Gastroesophageal sphincter (tissue), 4 donors: ENCODE data around the gene SLC2A9. TPM values are rescaled to one million over a fixed set of nuclear protein-coding genes. Genes with fewer than 3 reads are reported as not detected.

Experiments
- ATAC-seq: fragments of 150-250 bp; one replicate; pipeline ENCODE4 v1.9.1; 2016; ENCODE audit warnings: mild to moderate bottlenecking, moderate library complexity
- H3K27ac ChIP-seq, 4 donors: fragments of 200-600 bp; sonication (generic) in 3 of 4; 1 replicate in 3 of 4; 2 replicates in 1 of 4; pipeline ENCODE4 v1.5.1; 2016 to 2019
- H3K27me3 ChIP-seq: fragments of 200-600 bp; sonication (generic); one replicate; pipeline ENCODE4 v1.5.1; 2019
- H3K36me3 ChIP-seq, 2 donors: fragments of 200-600 bp; sonication (generic); one replicate each; pipeline ENCODE4 v1.5.1; 2019; ENCODE audit warnings: control low read depth in 1 of 2
- H3K4me1 ChIP-seq, 3 donors: fragments of 200-600 bp; sonication (generic); 1 replicate in 2 of 3; 2 replicates in 1 of 3; pipeline ENCODE4 v1.5.1; 2016 to 2019; ENCODE audit warnings: control low read depth in 2 of 3
- H3K4me3 ChIP-seq, 2 donors: fragments of 200-600 bp; sonication (generic); one replicate each; pipeline ENCODE4 v1.5.1; 2019; ENCODE audit warnings: mild to moderate bottlenecking in 1 of 2, moderate library complexity in 1 of 2
- H3K9me3 ChIP-seq, 3 donors: fragments of 200-600 bp; sonication (generic); one replicate each; pipeline ENCODE4 v1.5.1; 2017 to 2019; ENCODE audit warnings: control low read depth in 2 of 3
- CTCF ChIP-seq, 4 experiments: fragments of 200-600 bp in 2 of 4; fragments of 450-650 bp in 2 of 4; sonication (generic) in 1 of 4; IDR thresholded peaks; one replicate each; pipeline ENCODE4 v1.5.1; 2017 to 2019; ENCODE audit warnings: antibody characterized with exemption in 4 of 4, mild to moderate bottlenecking in 2 of 4, moderate library complexity in 2 of 4
- EP300 ChIP-seq: sonication (generic); formaldehyde crosslinking; IDR thresholded peaks from one replicate; pipeline ENCODE4 v1.6.1; 2017; ENCODE audit warnings: antibody characterized with exemption, mild to moderate bottlenecking
- POLR2A ChIP-seq, 2 donors: fragments of 450-650 bp; IDR thresholded peaks; one replicate each; pipeline ENCODE4 v1.6.1; 2017; ENCODE audit warnings: antibody characterized with exemption in 2 of 2, mild to moderate bottlenecking in 2 of 2, moderate library complexity in 1 of 2
- POLR2AphosphoS5 ChIP-seq: sonication (generic); formaldehyde crosslinking; IDR thresholded peaks from one replicate; pipeline ENCODE4 v1.6.1; 2017; ENCODE audit warnings: antibody characterized with exemption
- WGBS, 2 donors: methylation state at CpG; one replicate each; pipeline ENCODE4 v1.1.5; 2018; ENCODE audit warnings: low coverage in 1 of 2; 5-methylcytosine and 5-hydroxymethylcytosine counted together
- total RNA-seq, 4 donors: library from RNA; depleted of rRNA; stranded (reverse); fragments of >200 nt; gene quantifications; one replicate each; pipeline ENCODE4 v1.1.0, GENCODE V29; 2016

Gene SLC2A9
- total RNA-seq, 4 donors from 2014 or later, result 3.1 to 6.5 (median 4.3) TPM

DNA sequence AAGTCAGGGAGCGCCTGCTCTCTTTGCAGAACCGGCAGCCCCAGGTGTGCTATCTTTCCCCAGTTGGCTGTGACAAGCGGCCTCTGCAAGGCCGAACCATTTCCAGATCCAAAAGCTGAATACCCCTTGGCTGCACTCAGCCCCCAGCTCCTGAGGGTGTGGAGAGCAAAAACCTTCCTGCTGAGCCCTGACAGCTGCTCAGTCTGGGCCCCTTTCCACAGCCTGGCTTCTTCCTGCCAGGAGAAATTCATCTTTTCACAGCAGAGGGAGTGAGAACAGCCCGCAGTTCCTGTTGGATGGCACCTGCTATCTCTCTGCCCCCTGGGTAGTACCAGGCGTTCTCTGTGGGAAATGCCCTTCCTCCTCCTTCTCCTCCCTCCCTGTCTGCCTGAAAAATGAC, 161.5 kb downstream of the SLC2A9 start:
- no peak for TF ChIP-seq CTCF (IDR thresholded peaks at IDR 0.05)
- no peak for TF ChIP-seq EP300
- no peak for TF ChIP-seq POLR2A (IDR thresholded peaks at IDR 0.05)
- TF ChIP-seq POLR2AphosphoS5, result no peak
- Histone ChIP-seq H3K4me1 (no peaks in the 10 kb centered on the region), H3K36me3 (peaks cover 0 to 9% of the 10 kb centered on the region in 2 donors), H3K4me3 (no peak overlapping the region), H3K9me3 (peaks cover 0 to 36% (median 0%) of the 10 kb centered on the region in 3 donors), H3K27me3 (no peaks in the 10 kb centered on the region), H3K27ac (no peak overlapping the region)
- ATAC-seq, result no peak
- WGBS, 2 donors, result 52% methylated on average over 3 of the region's 6 CpGs; no CpG with 5 or more reads in 1 of the 2 donors

GRCh38 chr4:9849538-9849920, 171.8 kb downstream of the SLC2A9 start:
- Histone ChIP-seq H3K27me3 (no peaks in the 10 kb centered on the region), H3K4me1 (no peaks in the 10 kb centered on the region), H3K9me3 (peaks cover 0 to 12% (median 0%) of the 10 kb centered on the region in 3 donors), H3K4me3 (no peak overlapping the region), H3K36me3 (no peaks in the 10 kb centered on the region), H3K27ac (no peak overlapping the region)
- ATAC-seq, result no peak
- WGBS, 2 donors, result 83 to 90% methylated on average over 1 to 2 of the region's 2 CpGs
- no peak for TF ChIP-seq POLR2A (IDR thresholded peaks at IDR 0.05)
- no peak for TF ChIP-seq EP300
- TF ChIP-seq CTCF (IDR thresholded peaks at IDR 0.05), result no peak
- no peak for TF ChIP-seq POLR2AphosphoS5

DNA sequence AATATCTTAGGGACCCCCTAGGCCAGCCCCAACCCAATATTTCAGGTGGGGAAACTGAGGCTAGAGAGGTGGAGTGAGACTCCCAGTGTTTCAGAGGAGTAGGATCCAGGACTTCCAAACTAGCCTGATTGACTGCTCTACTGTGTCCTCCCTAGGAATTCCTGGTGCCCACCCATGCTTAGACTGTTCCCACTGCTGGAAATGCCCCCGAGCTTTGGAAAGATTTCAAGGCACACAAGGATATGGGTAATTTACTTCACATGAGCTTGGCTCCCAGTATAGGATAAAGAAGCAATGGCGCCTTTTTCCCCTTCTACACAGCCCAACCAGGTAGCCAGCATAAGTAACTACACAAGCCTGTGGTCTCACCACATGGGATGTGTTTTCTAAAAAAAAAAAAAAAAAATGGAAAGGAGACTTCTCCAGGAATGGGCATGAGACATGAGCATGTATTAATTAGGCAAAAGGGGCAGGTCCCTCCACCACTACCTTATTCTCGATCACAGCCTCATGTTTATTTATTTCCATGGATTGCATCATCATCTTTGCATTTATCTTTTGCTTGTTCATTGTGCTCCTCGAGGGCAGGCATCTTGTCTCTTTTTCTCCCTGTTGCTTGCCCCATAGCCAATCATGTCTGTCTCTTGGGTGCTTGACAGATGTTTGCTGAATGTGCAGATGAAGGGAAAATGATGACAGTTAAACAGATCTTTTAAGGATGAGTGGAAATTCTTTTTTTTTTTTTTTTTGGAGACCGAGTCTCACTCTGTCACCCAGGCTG, 173.1 kb downstream of the SLC2A9 start:
- H3K36me3 ChIP-seq, result no peaks in the 10 kb centered on the region
- H3K27me3 ChIP-seq, result no peaks in the 10 kb centered on the region
- H3K9me3 ChIP-seq, result peaks cover 0 to 8% (median 0%) of the 10 kb centered on the region in 3 donors
- ATAC-seq, result no peak
- H3K27ac ChIP-seq, result no peak overlapping the region
- TF ChIP-seq EP300, result no peak
- TF ChIP-seq CTCF (IDR thresholded peaks at IDR 0.05), result no peak
- no peak for TF ChIP-seq POLR2AphosphoS5
- H3K4me1 ChIP-seq, result no peaks in the 10 kb centered on the region
- WGBS, 2 donors, result 36 to 84% methylated on average over 2 to 3 of the region's 5 CpGs
- H3K4me3 ChIP-seq, result no peak overlapping the region

GRCh38 chr4:9845791-9846493, 175.4 kb downstream of the SLC2A9 start:
- H3K27me3 ChIP-seq, result no peaks in the 10 kb centered on the region
- H3K4me1 ChIP-seq, result no peaks in the 10 kb centered on the region
- no peak for ATAC-seq
- no peaks in the 10 kb centered on the region for H3K36me3 ChIP-seq
- H3K9me3 ChIP-seq, result peaks cover 0 to 12% (median 0%) of the 10 kb centered on the region in 3 donors
- no peak overlapping the region for H3K4me3 ChIP-seq
- TF ChIP-seq POLR2A (IDR thresholded peaks at IDR 0.05) (no peak), EP300 (no peak), POLR2AphosphoS5 (no peak), CTCF (IDR thresholded peaks at IDR 0.05) (no peak)
- WGBS, 2 donors, result 67 to 71% methylated on average over 4 to 9 of the region's 9 CpGs
- H3K27ac ChIP-seq, result no peak overlapping the region
